HepG2 (cell line): ENCODE data around the gene LYPLA2. TPM values are rescaled to one million over a fixed set of nuclear protein-coding genes. Genes with fewer than 3 reads are reported as not detected.
A peak's percentile ranks its signal among the peaks of the same experiment; 100 is the strongest.

ENCODE experiments used
- ATAC-seq: fragments of 200-7000 bp; cut with Tn5 transposase; 3 replicates; pipeline ENCODE4 v1.9.1; 2020; ENCODE audit warnings: mild to moderate bottlenecking, moderate library complexity
- BruUV-seq: library from RNA; stranded (reverse); fragments of 400-500 nt; replicated peaks from 2 replicates; lab custom pipeline; 2021; lab: Mats Ljungman, UMichigan
- CTCF ChIA-PET: fragments of 300-600 bp; formaldehyde crosslinking; extraction: SDS; loops from one replicate; lab custom pipeline; 2021; ENCODE audit warnings: low total read pairs, inconsistent platforms, low intra/inter-chr PET ratio; lab: Yijun Ruan, JAX
- POLR2A ChIA-PET: fragments of 350-600 bp; sonication (Branson Sonifier 250); formaldehyde crosslinking; loops from one replicate; lab custom pipeline; 2020; ENCODE audit warnings: antibody characterized with exemption, inconsistent platforms; lab: Yijun Ruan, JAX
- DNase-seq: peaks from one replicate; pipeline ENCODE4 v3.0.0-alpha.2; 2015; ENCODE audit warnings: low spot score
- FAIRE-seq: peaks from 3 replicates; lab custom pipeline; 2011; peaks lifted over from hg19 to GRCh38; lab: Jason Lieb, UNC
- H2AFZ ChIP-seq: one replicate; pipeline ENCODE4 v1.6.1; 2011; ENCODE audit warnings: low read length, inconsistent platforms
- H3K27ac ChIP-seq: fragments of 300-600 bp; 3 replicates; pipeline ENCODE4 v1.8.0; 2011; ENCODE audit warnings: mixed run types, mild to moderate bottlenecking, mixed read lengths, low read length, inconsistent platforms; ENCODE audit not compliant: insufficient read depth; ENCODE audit errors: extremely low read length
- H3K27me3 ChIP-seq, 2 experiments: fragments of 200-600 bp in 1 of 2; 2 replicates in 1 of 2; 3 replicates in 1 of 2; pipeline versions ENCODE4 v1.6.0 to v1.8.0; 2011; ENCODE audit warnings: low read length in 2 of 2, mild to moderate bottlenecking in 2 of 2, moderate library complexity in 2 of 2, inconsistent platforms in 1 of 2; ENCODE audit not compliant: insufficient read depth in 2 of 2, control insufficient read depth in 1 of 2
- H3K36me3 ChIP-seq, 2 experiments: fragments of 200-600 bp in 1 of 2; replicated peaks in 1 of 2; 2 replicates in 1 of 2; 3 replicates in 1 of 2; pipeline versions ENCODE4 v1.5.1 to v1.8.0; 2011; ENCODE audit warnings: low read length in 2 of 2, inconsistent platforms in 1 of 2; ENCODE audit not compliant: insufficient read depth in 2 of 2, control insufficient read depth in 1 of 2
- H3K4me1 ChIP-seq: 2 replicates; pipeline ENCODE4 v1.5.1; 2012; ENCODE audit warnings: low read length, inconsistent platforms; ENCODE audit not compliant: insufficient read depth
- H3K4me2 ChIP-seq: 2 replicates; pipeline ENCODE4 v1.6.0; 2011; ENCODE audit warnings: low read depth, low read length, inconsistent platforms
- H3K4me3 ChIP-seq, 3 experiments: fragments of 200-600 bp in 1 of 3; sonication (generic), shearing (Covaris generic) in 1 of 3; replicated peaks in 1 of 3; 2 replicates each; pipeline ENCODE4 v1.5.1; 2011 to 2016; ENCODE audit warnings: low read length in 3 of 3, inconsistent platforms in 2 of 3, low read depth in 2 of 3, mild to moderate bottlenecking in 2 of 3, control low read depth in 1 of 3, mixed read lengths in 1 of 3; ENCODE audit not compliant: insufficient read depth in 1 of 3
- H3K79me2 ChIP-seq: one replicate; pipeline ENCODE4 v1.6.1; 2011; ENCODE audit warnings: low read length, inconsistent platforms; ENCODE audit not compliant: insufficient read depth
- H3K9ac ChIP-seq: 2 replicates; pipeline ENCODE4 v1.6.0; 2011; ENCODE audit warnings: mild to moderate bottlenecking, low read depth, low read length, inconsistent platforms; ENCODE audit not compliant: insufficient read depth
- H3K9me3 ChIP-seq: 2 replicates; pipeline ENCODE4 v1.5.1; 2012; ENCODE audit warnings: mild to moderate bottlenecking, low read length
- H4K20me1 ChIP-seq: 2 replicates; pipeline ENCODE4 v1.6.0; 2011; ENCODE audit warnings: inconsistent platforms, mild to moderate bottlenecking, low read length, moderate library complexity; ENCODE audit not compliant: insufficient read depth
- AGO2 ChIP-seq: fragments of 200-400 bp; formaldehyde crosslinking; optimal IDR thresholded peaks from 2 replicates; pipeline ENCODE3; 2017; ENCODE audit warnings: mild to moderate bottlenecking, low read depth, low read length, moderate library complexity
- HNRNPL ChIP-seq: fragments of 200-400 bp; formaldehyde crosslinking; IDR thresholded peaks from 2 replicates; pipeline ENCODE4 v1.6.1; 2017; ENCODE audit warnings: mild to moderate bottlenecking, low read depth, low read length
- HNRNPLL ChIP-seq: fragments of 200-400 bp; formaldehyde crosslinking; IDR thresholded peaks from 2 replicates; pipeline ENCODE4 v1.6.1; 2017; ENCODE audit warnings: mild to moderate bottlenecking, low read depth, low read length; ENCODE audit not compliant: poor library complexity, severe bottlenecking
- RBFOX2 ChIP-seq: fragments of 200-400 bp; formaldehyde crosslinking; IDR thresholded peaks from 2 replicates; pipeline ENCODE4 v1.6.1; 2017; ENCODE audit warnings: low read depth, mild to moderate bottlenecking, low read length
- SP4 ChIP-seq: sonication (generic); formaldehyde crosslinking; IDR thresholded peaks from 2 replicates; pipeline ENCODE4 v1.8.1; 2023; ENCODE audit warnings: mild to moderate bottlenecking, missing genetic modification reagents
- ZNF678 ChIP-seq: sonication (generic); formaldehyde crosslinking; IDR thresholded peaks from 2 replicates; pipeline ENCODE4 v1.4.0; 2020; ENCODE audit warnings: mild to moderate bottlenecking, missing genetic modification reagents
- WGBS: methylation state at CpG from one replicate; pipeline ENCODE4 v1.1.6; 2017; ENCODE audit warnings: low lambda C conversion rate; 5-methylcytosine and 5-hydroxymethylcytosine counted together
- in situ Hi-C: cut with HindIII; loops from 2 replicates; pipeline ENCODE4 v1.10.0; 2017; ENCODE audit warnings: low pct_unique_long_range_greater_than_20kb; ENCODE audit not compliant: extremely low pct_ligation_motif_present
- intact Hi-C: fragments of 100-400 bp; cut with micrococcal nuclease; formaldehyde crosslinking; loops from one replicate; pipeline ENCODE4 v1.10.0; 2022; ENCODE audit not compliant: unreplicated experiment
- polyA plus RNA-seq, 8 experiments: library from polyadenylated mRNA; depleted of rRNA in 3 of 8; stranded (reverse) in 7 of 8; unstranded in 1 of 8; fragments of >200 nt; fragmentation: Illumina TruSeq in 4 of 8; extraction: Trizol in 4 of 8; gene quantifications; 2 replicates each; pipeline versions ENCODE4 v1.2.1 to v1.2.3, GENCODE V29; 2011 to 2016; ENCODE audit warnings: low read depth in 4 of 8, missing spikeins in 1 of 8, mixed read lengths in 1 of 8; ENCODE audit not compliant: insufficient read depth in 1 of 8
- total RNA-seq, 5 experiments: library from RNA; depleted of rRNA; stranded (reverse); fragments of >200 nt; fragmentation: Illumina TruSeq; extraction: Trizol; gene quantifications; 2 replicates each; pipeline ENCODE4 v1.2.3, GENCODE V29; 2016; ENCODE audit warnings: low read depth in 1 of 5

Gene LYPLA2
- total and polyA plus RNA-seq, 2 of the 13 experiments (the other 11 are each of a cell fraction or from before 2014, with no cell fraction given) = 72.1 to 73.2 TPM

DNA sequence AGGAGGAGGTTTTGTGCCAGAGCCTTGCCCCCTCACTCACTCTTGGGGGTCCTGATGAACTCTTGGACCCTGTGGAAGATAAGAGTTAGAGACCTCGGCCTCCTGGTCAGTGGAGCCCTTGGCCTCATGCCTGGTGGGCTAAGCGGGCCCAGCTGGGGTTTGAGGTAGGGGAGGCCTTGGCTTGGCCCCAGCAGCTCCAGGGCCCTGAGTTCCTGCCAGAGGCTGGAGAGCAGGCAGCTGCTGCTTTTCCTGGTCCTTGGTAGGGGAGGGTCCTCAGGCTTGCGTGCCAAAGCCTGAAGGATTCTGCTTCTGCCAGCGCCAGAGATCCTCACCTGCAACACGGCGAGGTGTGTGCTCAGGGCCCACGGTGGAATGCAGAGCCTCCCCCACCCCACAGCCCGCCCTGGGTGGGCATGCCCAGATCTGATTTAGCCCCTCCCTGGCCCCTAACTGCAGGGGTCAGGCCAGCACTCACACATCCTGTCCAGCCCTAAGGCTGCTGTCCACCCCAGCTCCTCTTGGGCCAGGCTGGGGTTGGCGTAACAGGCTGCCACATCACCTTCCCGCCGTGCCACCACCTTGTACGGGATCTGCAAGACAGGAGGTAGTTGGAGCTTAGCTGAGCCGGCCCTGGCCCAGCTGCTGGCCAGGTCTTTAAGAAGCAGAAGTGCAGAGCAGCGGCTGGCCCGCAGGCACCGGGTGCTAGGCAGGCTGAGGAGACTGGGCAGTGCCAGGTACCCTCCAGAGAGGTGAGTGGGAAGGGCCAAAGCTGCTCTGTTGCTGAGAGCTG lies 4.9 kb downstream of the LYPLA2 start:
- no peaks in the 10 kb centered on the region for H3K9me3 ChIP-seq
- ChIA-PET POLR2A (interaction anchor here (10.9 kb wide), 1 partner anchor 18 kb away, joined by 154 read pairs; the partner anchor contains the start of gene PITHD1), CTCF (interaction anchor here (1.2 kb wide), 1 partner anchor 24 kb away, joined by 4 read pairs; no protein-coding TSS in a partner anchor)
- WGBS = 93% methylated on average over 5 of the region's 16 CpGs
- peaks cover 9% of the 10 kb centered on the region; the same call in 1 of the 2 replicates for H4K20me1 ChIP-seq
- peaks cover 16 to 44% of the 10 kb centered on the region in 2 experiments; a peak in 4 of 5 replicates for H3K36me3 ChIP-seq
- no peak overlapping the region for H3K4me2 ChIP-seq
- in situ Hi-C loops = no loop called here
- peak overlapping the region; percentile 25 for H3K27ac ChIP-seq
- TF ChIP-seq ZNF678 (no peak), SP4 (CRISPR knock-in tag) (no peak), AGO2 (peak; percentile 86), HNRNPL (0 out of 2 replicates have a peak, but pooled peaks have one; percentile 14), HNRNPLL (peak; percentile 20), RBFOX2 (peak; percentile 69)
- H3K9ac ChIP-seq = no peak overlapping the region
- no peaks in the 10 kb centered on the region; a peak in 1 of 5 replicates for H3K27me3 ChIP-seq
- intact Hi-C loops = no loop called here
- H3K4me1 ChIP-seq = peaks cover 35% of the 10 kb centered on the region
- no TSS peak for BruUV-seq
- peaks cover 31% of the 10 kb centered on the region for H3K79me2 ChIP-seq
- H3K4me3 ChIP-seq = no peak overlapping the region
- DNase-seq (no peak), FAIRE-seq (no peak), ATAC-seq (no peak)
- no peak overlapping the region for H2AFZ ChIP-seq
